NOMO-1 treated with DMSO at 0.1 percent for 48 hours (cell line): ENCODE results near the gene PICK1.

Experiments
- DNase-seq: peaks from one replicate; lab custom pipeline; 2025; ENCODE audit not compliant: unreplicated experiment; lab: John Stamatoyannopoulos, UW

PICK1 gene

GRCh38 chr22:38056969-38057891 is at the start of gene PICK1:
PICK1 (plus strand) TSS chr22:38057404; CDS start chr22:38057810, 406 bp downstream.
- DNase-seq, result peak; percentile 80

GRCh38 chr22:38009000-38009806 is 48.0 kb upstream of the PICK1 start:
- DNase-seq, result no peak

GRCh38 chr22:38012604-38013072 is 44.6 kb upstream of the PICK1 start:
- DNase-seq, result no peak

DNA sequence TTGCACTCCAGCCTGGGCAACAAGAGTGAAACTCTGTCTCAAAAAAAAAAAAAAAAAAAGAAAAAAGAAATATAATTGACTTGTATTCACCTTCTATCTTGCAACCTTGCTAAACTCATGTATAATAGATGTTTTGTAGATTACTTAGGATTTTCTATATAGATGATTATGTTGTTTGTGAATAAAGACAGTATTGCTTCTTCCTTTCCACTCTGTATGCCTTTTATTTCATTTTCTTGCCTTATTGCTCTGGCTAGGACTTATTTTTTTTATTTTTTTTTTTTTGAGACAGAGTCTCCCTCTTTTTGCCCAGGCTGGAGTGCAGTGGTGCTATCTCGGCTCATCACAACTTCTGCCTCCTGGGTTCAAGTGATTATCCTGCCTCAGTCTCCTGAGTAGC is 43.1 kb upstream of the PICK1 start:
- DNase-seq, result no peak

DNA sequence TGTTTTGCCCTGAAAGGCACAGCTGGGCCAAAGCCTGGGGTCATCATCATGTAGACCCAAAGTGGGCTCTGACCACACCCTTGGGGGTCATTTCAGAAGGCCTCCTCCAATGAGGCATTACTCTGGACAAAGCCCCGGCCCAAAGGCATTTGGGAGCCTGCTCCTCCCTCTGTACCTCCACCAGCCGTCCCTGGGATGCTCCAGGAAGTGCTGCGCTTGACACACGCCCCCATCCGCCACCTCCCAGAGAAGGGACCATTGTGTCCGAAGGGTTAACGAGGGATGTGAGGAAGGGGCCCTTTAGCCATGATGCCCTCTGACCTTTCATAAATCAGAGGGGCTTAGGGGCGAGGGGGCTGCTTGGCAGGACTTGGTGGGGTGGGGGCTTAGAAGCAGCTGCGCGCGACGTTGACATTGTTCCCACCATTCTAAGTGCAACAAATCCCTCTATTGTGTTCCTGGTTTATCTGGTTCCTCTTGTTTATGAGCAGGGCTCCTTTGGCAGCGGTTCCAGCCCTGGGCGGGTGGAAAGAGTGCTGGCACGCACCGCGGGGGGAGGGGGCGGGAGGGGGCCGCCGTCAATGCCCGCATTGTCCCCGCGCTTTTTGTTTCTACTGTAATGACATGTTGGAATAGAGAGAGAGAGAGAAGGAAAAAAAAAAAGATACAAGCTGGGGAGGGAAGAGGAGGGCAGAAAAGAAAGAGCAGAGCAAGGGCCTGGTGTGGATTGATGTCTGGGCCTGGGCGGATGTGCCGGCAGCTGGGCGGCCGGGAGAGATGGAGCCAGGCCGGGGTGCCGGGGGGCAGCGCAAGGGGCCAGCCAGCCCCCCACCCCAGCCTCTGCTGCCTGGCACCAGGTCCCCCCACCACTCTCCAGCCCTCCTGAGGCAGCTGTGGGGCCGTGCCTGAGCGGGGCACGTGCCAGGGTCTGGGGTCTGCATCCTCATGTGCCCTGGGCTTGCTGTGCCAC is 40.7 kb upstream of the PICK1 start:
- DNase-seq, result no peak

DNA sequence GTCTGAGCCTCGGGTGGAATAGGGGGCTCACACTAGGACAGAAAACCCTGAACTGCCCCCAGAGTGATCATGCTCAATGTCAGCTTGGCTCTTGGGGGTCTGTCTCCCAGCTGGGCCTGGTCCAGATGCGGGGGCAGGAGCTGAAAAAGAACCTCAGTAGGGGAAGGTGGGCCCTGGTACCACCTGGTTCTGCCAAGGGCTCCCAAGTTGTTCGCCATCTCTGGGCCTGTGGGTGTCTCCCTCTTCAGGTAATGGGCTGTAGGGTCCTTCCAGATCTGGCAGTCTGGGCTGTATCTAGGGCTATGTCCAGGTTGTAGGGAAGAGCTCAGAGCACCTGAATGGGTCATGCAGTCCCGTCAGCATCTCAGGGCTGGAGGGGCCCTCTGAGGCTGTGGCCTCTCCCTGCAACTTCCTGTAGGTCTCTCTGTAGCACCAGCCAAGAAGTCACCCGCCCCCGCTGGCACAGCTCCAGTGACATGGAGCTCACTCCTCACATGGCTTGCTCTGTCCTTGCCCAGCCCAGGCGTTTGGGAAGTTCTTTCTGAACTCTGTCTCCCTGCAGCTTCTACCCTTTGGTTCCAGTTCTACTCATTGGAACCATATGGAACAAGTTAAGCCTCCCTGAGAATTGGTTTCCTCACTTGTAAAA is 39.8 kb upstream of the PICK1 start:
- DNase-seq, result no peak

GRCh38 chr22:38017939-38018885 is 39.0 kb upstream of the PICK1 start:
- DNase-seq, result no peak

DNA sequence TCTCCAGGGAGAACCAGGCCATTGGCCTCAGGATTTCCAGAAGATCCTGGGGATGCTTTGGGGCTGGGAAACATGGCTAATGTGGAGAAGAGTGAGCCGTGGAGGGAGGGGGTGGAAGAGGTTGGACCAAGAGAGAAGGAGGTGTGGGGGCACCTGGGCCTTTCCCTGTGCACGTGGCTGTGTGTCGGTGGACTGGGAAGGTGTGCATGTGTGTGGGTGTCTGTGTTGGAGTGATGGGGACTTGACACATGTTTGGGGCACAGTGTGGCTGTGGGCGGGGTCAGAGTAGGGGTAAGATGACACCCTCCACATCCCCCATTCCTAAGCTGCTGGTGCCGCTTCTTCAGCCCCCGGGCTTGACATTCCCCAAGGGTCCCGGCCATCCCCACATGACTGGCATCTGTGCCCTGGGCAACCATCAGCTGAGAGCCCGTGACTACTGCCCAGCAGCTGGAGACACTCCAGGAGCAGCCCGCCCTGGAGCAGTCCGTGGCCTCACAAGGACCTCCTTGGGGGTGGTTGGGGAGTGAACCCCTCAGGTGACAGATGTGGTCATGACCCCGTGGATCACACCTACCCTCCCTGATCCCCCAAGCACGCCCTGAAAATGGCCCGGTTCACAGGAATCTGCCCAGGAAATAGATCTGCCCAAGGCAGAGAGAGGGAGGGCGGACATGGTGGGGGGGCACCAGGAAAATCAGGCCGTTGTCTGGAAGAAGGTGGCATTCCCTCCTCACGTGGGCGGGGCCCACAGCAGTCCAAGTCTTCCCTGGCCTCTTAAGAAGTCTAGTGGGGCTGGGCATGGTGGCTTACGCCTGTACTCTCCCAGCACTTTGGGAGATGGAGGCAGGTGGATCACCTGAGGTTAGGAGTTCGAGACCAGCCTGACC is 38.0 kb upstream of the PICK1 start:
- no peak for DNase-seq

GRCh38 chr22:38021206-38021605 is 36.0 kb upstream of the PICK1 start:
- DNase-seq, result no peak

DNA sequence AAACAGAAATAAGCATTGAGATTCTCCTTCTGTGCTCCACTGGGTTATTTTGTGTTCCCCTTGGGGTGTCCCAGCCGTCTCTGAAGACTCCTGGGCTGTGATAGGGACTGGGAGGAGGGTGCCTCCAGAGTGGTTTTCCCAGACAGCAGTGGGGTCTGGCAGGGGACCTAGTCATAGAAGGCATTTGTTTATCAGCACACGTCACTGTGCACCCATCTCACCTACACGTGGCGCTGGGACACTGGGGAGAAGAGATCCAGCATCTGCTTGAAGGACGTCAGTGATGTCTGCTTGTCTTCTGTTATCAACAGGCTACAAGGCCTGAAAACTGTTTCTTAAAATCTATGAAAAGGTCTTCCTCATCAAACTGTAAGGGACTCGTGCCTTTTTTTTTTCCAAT is 34.2 kb upstream of the PICK1 start:
- no peak for DNase-seq

DNA sequence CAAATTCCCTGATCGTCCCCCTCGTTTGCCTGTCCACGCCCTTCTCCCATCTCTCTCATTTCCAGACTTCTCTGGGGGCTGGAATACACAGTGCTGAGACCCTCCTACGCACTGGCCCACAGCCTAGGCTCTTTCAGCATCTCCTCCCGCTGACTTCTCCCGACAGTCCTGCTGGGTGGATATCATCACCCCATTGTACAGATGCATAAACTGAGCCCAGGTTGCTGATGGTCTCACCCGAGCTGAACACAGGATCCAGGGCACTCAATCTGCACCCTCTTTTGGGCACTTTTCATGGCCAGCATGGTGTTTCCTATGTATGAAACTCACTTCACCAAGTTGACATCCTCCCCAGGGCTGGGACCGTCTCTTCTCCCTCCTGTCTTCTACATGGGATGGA is 31.7 kb upstream of the PICK1 start:
- no peak for DNase-seq

DNA sequence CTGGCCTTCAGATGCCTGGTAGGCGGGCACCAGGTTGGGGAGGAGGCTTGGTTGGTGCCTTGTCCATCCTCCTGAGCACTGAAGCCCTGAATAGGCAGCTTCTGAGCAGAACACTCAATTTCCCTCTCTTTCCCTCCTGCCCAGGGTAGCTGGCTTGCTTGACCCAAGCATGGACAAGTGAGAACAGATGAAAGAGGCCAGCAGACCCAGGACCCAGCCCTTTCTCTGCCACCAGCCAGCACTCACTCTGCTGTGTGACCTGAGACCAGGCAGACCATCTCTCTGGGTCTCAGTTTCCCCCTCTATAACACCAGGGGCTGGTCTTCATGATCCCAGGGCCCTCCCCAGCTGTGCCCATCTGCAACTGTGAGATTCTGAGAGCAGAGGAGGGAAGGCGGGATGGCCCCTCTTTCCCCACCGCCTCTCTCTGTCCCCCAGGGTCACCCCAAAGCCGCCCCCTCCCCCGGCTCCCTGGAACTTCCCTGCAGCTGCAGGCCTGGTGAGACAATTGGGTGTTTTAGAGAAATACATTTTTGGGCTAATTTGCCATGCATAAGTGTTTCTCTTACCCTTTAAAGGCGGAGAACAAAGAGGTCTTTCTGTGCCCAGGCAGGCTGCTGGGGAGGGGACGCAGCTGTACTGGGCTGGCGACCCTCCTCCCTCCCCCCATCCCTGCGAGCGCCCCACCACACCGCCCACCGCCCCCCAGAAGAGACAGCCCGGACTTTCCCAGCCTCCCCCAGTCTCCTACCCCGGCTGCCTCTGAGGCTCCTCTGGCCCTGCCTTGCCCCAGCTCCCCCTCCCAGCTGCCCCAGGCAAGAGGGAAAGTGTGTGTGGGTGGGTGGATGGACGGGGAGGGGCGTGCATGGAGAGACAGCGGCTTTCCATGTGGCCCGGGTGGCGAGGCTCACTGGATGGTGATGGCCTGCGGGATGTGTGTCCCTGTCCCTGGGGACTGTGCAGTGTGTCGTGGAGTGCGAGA is 30.8 kb upstream of the PICK1 start:
- DNase-seq, result no peak

DNA sequence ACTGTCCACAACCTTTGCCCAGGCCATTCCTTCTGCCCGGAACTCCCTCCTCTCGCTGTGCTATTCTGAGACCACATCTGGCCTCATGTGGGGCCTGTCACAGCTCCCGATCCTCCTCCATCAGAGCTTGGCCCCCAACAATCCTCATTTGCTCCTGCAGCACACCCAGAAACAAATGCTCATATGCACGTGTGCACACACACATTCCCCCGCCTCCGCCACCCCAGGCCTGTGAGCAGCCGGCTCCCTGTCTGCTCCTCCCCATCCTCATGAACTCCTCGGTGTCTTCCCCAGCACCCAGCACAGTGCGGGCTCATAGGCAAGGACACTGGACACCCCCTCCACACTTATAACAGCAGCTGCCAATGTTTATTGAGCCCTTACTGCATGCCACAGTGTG is 29.7 kb upstream of the PICK1 start:
- DNase-seq, result no peak

GRCh38 chr22:38028344-38029130 is 28.7 kb upstream of the PICK1 start:
- DNase-seq, result no peak

- DNase-seq, result no peak
These were observed 27.8 kb upstream of the PICK1 start for GRCh38 chr22:38029370-38029769.

- DNase-seq, result no peak
These were observed 27.3 kb upstream of the PICK1 start for GRCh38 chr22:38029901-38030300.
